OCI-LY7 (cell line): ENCODE results near the gene MLKL. TPM values are rescaled to one million over a fixed set of nuclear protein-coding genes. Genes with fewer than 3 reads are reported as not detected.

Experiments
- BruUV-seq: library from RNA; stranded (reverse); fragments of 400-500 nt; replicated peaks from 2 replicates; lab custom pipeline; 2021; lab: Mats Ljungman, UMichigan
- CTCF ChIA-PET: fragments of 300-600 bp; sonication (Branson Sonifier 250); formaldehyde crosslinking; loops from one replicate; lab custom pipeline; 2022; ENCODE audit warnings: antibody characterized with exemption; ENCODE audit not compliant: unreplicated experiment; lab: Charles Lee
- POLR2A ChIA-PET: fragments of 300-600 bp; sonication (Branson Sonifier 250); formaldehyde crosslinking; loops from one replicate; lab custom pipeline; 2022; ENCODE audit warnings: antibody characterized with exemption; lab: Charles Lee
- DNase-seq: peaks from one replicate; pipeline ENCODE4 v3.0.0-alpha.2; 2015; ENCODE audit warnings: low spot score
- H2AFZ ChIP-seq: fragments of 200-600 bp; sonication (generic), shearing (Covaris generic); 2 replicates; pipeline ENCODE4 v1.6.1; 2014; ENCODE audit warnings: mild to moderate bottlenecking, antibody characterized with exemption, low read length, moderate library complexity
- H3K27ac ChIP-seq: fragments of 200-600 bp; sonication (generic); 2 replicates; pipeline ENCODE4 v1.5.1; 2014; ENCODE audit warnings: mixed run types, low read depth, mild to moderate bottlenecking, moderate library complexity, low read length, inconsistent platforms; ENCODE audit not compliant: poor library complexity, severe bottlenecking
- H3K36me3 ChIP-seq: fragments of 200-600 bp; sonication (generic); 2 replicates; pipeline ENCODE4 v1.6.1; 2014; ENCODE audit warnings: mild to moderate bottlenecking, antibody characterized with exemption, low read length, moderate library complexity, mixed read lengths; ENCODE audit not compliant: insufficient read depth
- H3K4me1 ChIP-seq: fragments of 200-600 bp; sonication (generic); 2 replicates; pipeline ENCODE4 v1.5.1; 2014; ENCODE audit warnings: mild to moderate bottlenecking, low read length; ENCODE audit not compliant: insufficient read depth, poor library complexity, severe bottlenecking
- H3K4me2 ChIP-seq: fragments of 200-600 bp; sonication (generic); 2 replicates; pipeline ENCODE4 v1.6.1; 2014; ENCODE audit warnings: mild to moderate bottlenecking, low read length
- H3K4me3 ChIP-seq: fragments of 200-600 bp; sonication (generic); 2 replicates; pipeline ENCODE4 v1.5.1; 2014; ENCODE audit warnings: mild to moderate bottlenecking, low read depth, low read length; ENCODE audit not compliant: poor library complexity, severe bottlenecking
- H3K79me2 ChIP-seq: fragments of 200-600 bp; sonication (generic); 2 replicates; pipeline ENCODE4 v1.6.1; 2016; ENCODE audit warnings: low read depth, mild to moderate bottlenecking, low read length, moderate library complexity, mixed read lengths; ENCODE audit not compliant: insufficient read depth
- H3K9me2 ChIP-seq: fragments of 200-600 bp; sonication (generic); 2 replicates; pipeline ENCODE4 v1.6.1; 2016; ENCODE audit warnings: mild to moderate bottlenecking, low read length, mixed read lengths; ENCODE audit not compliant: insufficient read depth
- H3K9me3 ChIP-seq: fragments of 200-600 bp; sonication (generic); 2 replicates; pipeline ENCODE4 v1.6.1; 2014; ENCODE audit warnings: mild to moderate bottlenecking, mixed run types, low read length, mixed read lengths
- H4K20me1 ChIP-seq: fragments of 200-600 bp; sonication (generic); 2 replicates; pipeline ENCODE4 v1.6.1; 2014; ENCODE audit warnings: mild to moderate bottlenecking, antibody characterized with exemption, low read length, moderate library complexity, mixed read lengths; ENCODE audit not compliant: insufficient read depth
- EZH2phosphoT487 ChIP-seq: fragments of 200-600 bp; sonication (generic); IDR thresholded peaks from 2 replicates; pipeline ENCODE4 v1.6.1; 2018; ENCODE audit warnings: low read depth, borderline replicate concordance, mild to moderate bottlenecking, mixed run types, antibody characterized with exemption, low read length, moderate library complexity, mixed read lengths
- intact Hi-C: fragments of 100-400 bp; cut with micrococcal nuclease; formaldehyde crosslinking; loops from one replicate; pipeline ENCODE4 v1.10.0; 2022; ENCODE audit not compliant: unreplicated experiment
- total RNA-seq, 2 experiments: library from RNA; depleted of rRNA in 1 of 2; stranded (reverse); fragments of >200 nt in 1 of 2; shearing (Covaris generic) in 1 of 2; gene quantifications; 2 replicates each; pipeline ENCODE4 v1.2.3, GENCODE V29; 2014 to 2022
- TF ChIP-seq, protein P1 (sequence below): fragments of 200-600 bp; sonication (generic); conservative IDR thresholded peaks from 2 replicates; pipeline ENCODE4 v1.5.1; 2014; ENCODE audit warnings: mild to moderate bottlenecking, antibody characterized with exemption, low read length, moderate library complexity, mixed read lengths

MLKL gene
- total RNA-seq, 2 experiments from 2014 or later: 8.0 to 9.0 TPM

DNA sequence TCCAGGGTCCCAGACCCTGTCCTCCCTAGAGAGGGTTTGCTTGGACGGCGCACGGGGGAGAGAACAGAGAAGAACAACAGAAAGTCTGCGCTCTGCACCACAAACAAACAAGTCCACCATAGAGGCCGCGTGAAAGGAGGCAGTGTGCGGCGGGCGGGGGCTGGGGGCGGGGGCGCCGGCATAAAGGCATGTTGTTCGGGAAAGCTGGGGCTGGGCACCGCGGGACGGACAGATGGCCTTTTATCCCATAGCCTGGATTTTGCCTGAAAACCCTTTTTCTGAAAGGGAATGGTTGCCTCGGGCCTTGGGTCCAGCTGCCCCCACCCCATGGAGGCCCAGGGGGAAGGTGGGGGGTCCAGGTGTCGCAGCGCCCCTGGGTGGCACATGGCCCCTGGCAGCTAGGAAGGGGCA, 48.0 kb upstream of the MLKL start:
- DNase-seq: no peak
- no peak for TF ChIP-seq EZH2phosphoT487
- TF ChIP-seq, protein P1, sequence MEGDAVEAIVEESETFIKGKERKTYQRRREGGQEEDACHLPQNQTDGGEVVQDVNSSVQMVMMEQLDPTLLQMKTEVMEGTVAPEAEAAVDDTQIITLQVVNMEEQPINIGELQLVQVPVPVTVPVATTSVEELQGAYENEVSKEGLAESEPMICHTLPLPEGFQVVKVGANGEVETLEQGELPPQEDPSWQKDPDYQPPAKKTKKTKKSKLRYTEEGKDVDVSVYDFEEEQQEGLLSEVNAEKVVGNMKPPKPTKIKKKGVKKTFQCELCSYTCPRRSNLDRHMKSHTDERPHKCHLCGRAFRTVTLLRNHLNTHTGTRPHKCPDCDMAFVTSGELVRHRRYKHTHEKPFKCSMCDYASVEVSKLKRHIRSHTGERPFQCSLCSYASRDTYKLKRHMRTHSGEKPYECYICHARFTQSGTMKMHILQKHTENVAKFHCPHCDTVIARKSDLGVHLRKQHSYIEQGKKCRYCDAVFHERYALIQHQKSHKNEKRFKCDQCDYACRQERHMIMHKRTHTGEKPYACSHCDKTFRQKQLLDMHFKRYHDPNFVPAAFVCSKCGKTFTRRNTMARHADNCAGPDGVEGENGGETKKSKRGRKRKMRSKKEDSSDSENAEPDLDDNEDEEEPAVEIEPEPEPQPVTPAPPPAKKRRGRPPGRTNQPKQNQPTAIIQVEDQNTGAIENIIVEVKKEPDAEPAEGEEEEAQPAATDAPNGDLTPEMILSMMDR: no peak
- H3K36me3 ChIP-seq: no peaks in the 10 kb centered on the region
- no peak overlapping the region for H3K4me3 ChIP-seq
- no peaks in the 10 kb centered on the region for H4K20me1 ChIP-seq
- intact Hi-C loops: no loop called here
- no peaks in the 10 kb centered on the region for H3K4me1 ChIP-seq
- CTCF ChIA-PET: no interaction called here
- H3K79me2 ChIP-seq: no peaks in the 10 kb centered on the region
- H3K4me2 ChIP-seq: no peak overlapping the region
- H3K9me2 ChIP-seq: no peaks in the 10 kb centered on the region
- no TSS peak for BruUV-seq
- no peaks in the 10 kb centered on the region for H3K9me3 ChIP-seq
- POLR2A ChIA-PET: no interaction called here
- H2AFZ ChIP-seq: no peak overlapping the region
- H3K27ac ChIP-seq: no peak overlapping the region

DNA sequence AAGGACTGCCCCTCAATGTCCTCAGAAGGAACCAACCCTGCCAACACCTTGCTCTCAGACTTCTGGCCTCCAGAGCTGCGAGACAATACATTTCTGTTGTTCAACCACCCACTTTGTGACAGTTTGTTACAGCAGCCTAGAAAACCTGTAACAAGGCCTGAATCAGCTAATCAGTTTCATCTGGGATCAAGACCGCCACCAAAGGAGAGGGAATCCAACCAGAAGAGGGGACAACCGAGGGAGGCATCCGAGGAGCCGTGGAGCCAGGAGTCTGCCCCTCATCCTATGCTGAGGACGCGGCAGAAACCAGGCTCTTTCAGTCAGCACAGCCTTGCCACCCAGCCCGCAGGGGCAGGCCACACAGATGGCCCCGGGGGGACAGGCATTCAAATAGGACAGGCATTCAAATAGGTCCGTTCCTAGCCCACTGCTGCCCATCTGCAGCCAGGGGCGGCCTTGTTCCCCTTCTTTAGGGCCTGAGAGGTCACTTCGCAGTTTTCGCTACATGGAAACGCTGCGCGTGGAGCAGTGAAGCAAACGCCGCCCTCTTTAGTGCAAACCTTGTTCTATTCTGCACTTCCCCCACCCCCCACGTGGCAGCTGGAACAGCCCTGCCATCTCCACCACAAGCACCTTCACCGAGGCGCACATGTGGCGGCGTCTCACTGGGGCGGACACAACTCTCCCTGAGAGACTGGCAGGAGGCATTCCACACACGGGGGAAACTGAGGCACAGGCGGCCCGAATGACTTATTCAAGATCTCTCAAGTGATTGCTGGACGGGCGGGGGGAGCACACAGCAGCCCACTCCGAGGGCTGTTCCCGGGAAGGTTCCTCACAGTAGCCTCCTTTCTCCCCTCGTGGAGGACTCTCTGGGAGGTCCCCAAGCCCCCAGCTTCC, 47.3 kb upstream of the MLKL start:
- no peaks in the 10 kb centered on the region for H4K20me1 ChIP-seq
- no peaks in the 10 kb centered on the region for H3K4me1 ChIP-seq
- POLR2A ChIA-PET: no interaction called here
- TF ChIP-seq, protein P1: no peak
- no peak for TF ChIP-seq EZH2phosphoT487
- H3K9me3 ChIP-seq: no peaks in the 10 kb centered on the region
- H2AFZ ChIP-seq: no peak overlapping the region
- H3K9me2 ChIP-seq: no peaks in the 10 kb centered on the region
- no peaks in the 10 kb centered on the region for H3K79me2 ChIP-seq
- no peak overlapping the region for H3K27ac ChIP-seq
- H3K36me3 ChIP-seq: no peaks in the 10 kb centered on the region
- H3K4me3 ChIP-seq: no peak overlapping the region
- CTCF ChIA-PET: no interaction called here
- intact Hi-C loops: no loop called here
- no peak for DNase-seq
- BruUV-seq: no TSS peak
- H3K4me2 ChIP-seq: no peak overlapping the region

DNA sequence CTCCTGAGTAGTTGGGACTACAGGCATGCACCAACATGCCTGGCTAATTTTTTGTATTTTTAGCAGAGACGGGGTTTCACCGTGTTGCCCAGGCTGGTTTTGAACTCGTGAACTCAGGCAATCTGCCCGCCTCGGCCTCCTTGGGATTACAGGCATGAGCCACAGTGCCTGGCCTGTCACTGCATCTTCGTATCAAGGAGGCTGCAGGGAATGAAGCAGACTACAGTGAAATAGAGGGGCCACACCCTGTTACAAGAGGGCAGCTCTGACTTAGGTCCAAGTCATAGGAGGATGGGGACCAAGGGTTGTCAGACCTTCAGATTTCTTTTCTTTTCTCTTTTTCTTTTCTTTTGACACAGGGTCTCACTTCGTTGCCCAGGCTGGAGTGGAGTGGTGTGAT, 45.3 kb upstream of the MLKL start:
- H3K4me1 ChIP-seq: no peaks in the 10 kb centered on the region
- no peaks in the 10 kb centered on the region for H4K20me1 ChIP-seq
- H3K9me3 ChIP-seq: no peaks in the 10 kb centered on the region
- no peak overlapping the region for H3K4me3 ChIP-seq
- intact Hi-C loops: no loop called here
- ChIA-PET POLR2A (interaction anchor here (0.8 kb wide), 1 partner anchor 656 kb away, joined by 3 read pairs; no protein-coding TSS in a partner anchor), CTCF (no interaction called here)
- no peaks in the 10 kb centered on the region for H3K79me2 ChIP-seq
- H3K36me3 ChIP-seq: no peaks in the 10 kb centered on the region
- BruUV-seq: no TSS peak
- H2AFZ ChIP-seq: no peak overlapping the region
- TF ChIP-seq EZH2phosphoT487: no peak
- TF ChIP-seq, protein P1: no peak
- H3K9me2 ChIP-seq: no peaks in the 10 kb centered on the region
- no peak overlapping the region for H3K4me2 ChIP-seq
- DNase-seq: no peak
- no peak overlapping the region for H3K27ac ChIP-seq
